ENCODE data around the gene KIAA0319L.

Gene KIAA0319L

GRCh38 chr1:35557118-35557610 is at the start of gene KIAA0319L:
TSS of gene KIAA0319L (minus strand) at chr1:35557403. CDS start at chr1:35554491, 2,912 bp downstream.
- Mint-ChIP-seq H3K4me3 (peak within 1 kb of the TSS; percentile 99 to 100), H3K27ac (peak within 1 kb of the TSS; percentile 96 to 99), H3K27me3 (no peaks in the 10 kb centered on the region), H3K4me1 (peaks cover 70% of the 10 kb centered on the region), H3K9me3 (no peaks in the 10 kb centered on the region)
- no peak for DNase-seq
- peak; percentile 84 for ATAC-seq

GRCh38 chr1:35605867-35606182 is 48.6 kb upstream of the KIAA0319L start:
- Mint-ChIP-seq H3K27me3 (no peaks in the 10 kb centered on the region), H3K27ac (no peak overlapping the region), H3K4me3 (no peak overlapping the region), H3K9me3 (no peaks in the 10 kb centered on the region), H3K4me1 (peaks cover 10% of the 10 kb centered on the region)
- DNase-seq (no peak), ATAC-seq (no peak)

- ATAC-seq (no peak), DNase-seq (no peak)
- Mint-ChIP-seq H3K9me3 (no peaks in the 10 kb centered on the region), H3K4me1 (peaks cover 10% of the 10 kb centered on the region), H3K4me3 (no peak overlapping the region), H3K27me3 (no peaks in the 10 kb centered on the region), H3K27ac (no peak overlapping the region)
These were observed 48.1 kb upstream of the KIAA0319L start for GRCh38 chr1:35605071-35605866.

GRCh38 chr1:35603941-35604340 is 46.7 kb upstream of the KIAA0319L start:
- peaks cover 10% of the 10 kb centered on the region for H3K4me1 Mint-ChIP-seq
- no peak for DNase-seq
- H3K9me3 Mint-ChIP-seq, result no peaks in the 10 kb centered on the region
- no peaks in the 10 kb centered on the region for H3K27me3 Mint-ChIP-seq
- H3K27ac Mint-ChIP-seq, result peak overlapping the region in 1 of 2 donors; percentile 85
- no peak overlapping the region for H3K4me3 Mint-ChIP-seq
- no peak for ATAC-seq

GRCh38 chr1:35603468-35603867 is 46.3 kb upstream of the KIAA0319L start:
- no peaks in the 10 kb centered on the region for H3K27me3 Mint-ChIP-seq
- H3K4me1 Mint-ChIP-seq, result peaks cover 10% of the 10 kb centered on the region
- peak overlapping the region; percentile 14 to 76 for H3K27ac Mint-ChIP-seq
- no peaks in the 10 kb centered on the region for H3K9me3 Mint-ChIP-seq
- no peak for ATAC-seq
- no peak for DNase-seq
- no peak overlapping the region for H3K4me3 Mint-ChIP-seq

GRCh38 chr1:35600593-35600992 is 43.4 kb upstream of the KIAA0319L start:
- Mint-ChIP-seq H3K27me3 (no peaks in the 10 kb centered on the region), H3K4me1 (no peaks in the 10 kb centered on the region), H3K27ac (no peak overlapping the region), H3K4me3 (no peak overlapping the region), H3K9me3 (no peaks in the 10 kb centered on the region)
- ATAC-seq (no peak), DNase-seq (no peak)

GRCh38 chr1:35599411-35599810 is 42.2 kb upstream of the KIAA0319L start:
- ATAC-seq (no peak), DNase-seq (no peak)
- Mint-ChIP-seq H3K9me3 (no peaks in the 10 kb centered on the region), H3K27ac (no peak overlapping the region), H3K4me3 (no peak overlapping the region), H3K27me3 (no peaks in the 10 kb centered on the region), H3K4me1 (no peaks in the 10 kb centered on the region)

GRCh38 chr1:35598895-35599294 is 41.7 kb upstream of the KIAA0319L start:
- DNase-seq, result no peak
- H3K27ac Mint-ChIP-seq, result no peak overlapping the region
- ATAC-seq, result no peak

GRCh38 chr1:35597870-35598269 is 40.7 kb upstream of the KIAA0319L start:
- DNase-seq (no peak), ATAC-seq (no peak)
- Mint-ChIP-seq H3K27me3 (no peaks in the 10 kb centered on the region), H3K27ac (no peak overlapping the region), H3K9me3 (no peaks in the 10 kb centered on the region), H3K4me3 (no peak overlapping the region), H3K4me1 (no peaks in the 10 kb centered on the region)

More at GRCh38 chr1:35598895-35599294, 41.7 kb upstream of the KIAA0319L start:
- Mint-ChIP-seq H3K4me1 (no peaks in the 10 kb centered on the region), H3K9me3 (no peaks in the 10 kb centered on the region), H3K27me3 (no peaks in the 10 kb centered on the region), H3K4me3 (no peak overlapping the region)

GRCh38 chr1:35595684-35596083 is 38.5 kb upstream of the KIAA0319L start:
- Mint-ChIP-seq H3K27ac (no peak overlapping the region), H3K9me3 (no peaks in the 10 kb centered on the region), H3K4me3 (no peak overlapping the region), H3K27me3 (no peaks in the 10 kb centered on the region), H3K4me1 (no peaks in the 10 kb centered on the region)
- ATAC-seq, result no peak
- no peak for DNase-seq

GRCh38 chr1:35594005-35594760 is 37.0 kb upstream of the KIAA0319L start:
- Mint-ChIP-seq H3K4me1 (no peaks in the 10 kb centered on the region), H3K27me3 (no peaks in the 10 kb centered on the region), H3K4me3 (no peak overlapping the region), H3K9me3 (no peaks in the 10 kb centered on the region), H3K27ac (peak overlapping the region; percentile 36 to 50)
- ATAC-seq (no peak), DNase-seq (no peak)

- peak overlapping the region; percentile 29 to 72 for H3K27ac Mint-ChIP-seq
- H3K27me3 Mint-ChIP-seq, result no peaks in the 10 kb centered on the region
- DNase-seq, result no peak
- no peaks in the 10 kb centered on the region for H3K9me3 Mint-ChIP-seq
- no peaks in the 10 kb centered on the region for H3K4me1 Mint-ChIP-seq
- peak; percentile 47 for ATAC-seq
- H3K4me3 Mint-ChIP-seq, result peak overlapping the region in 1 of 2 donors; percentile 19
These were observed 36.0 kb upstream of the KIAA0319L start for GRCh38 chr1:35592991-35593769.

GRCh38 chr1:35591211-35591610 is 34.0 kb upstream of the KIAA0319L start:
- Mint-ChIP-seq H3K27me3 (no peaks in the 10 kb centered on the region), H3K4me3 (no peak overlapping the region), H3K4me1 (no peaks in the 10 kb centered on the region), H3K9me3 (no peaks in the 10 kb centered on the region), H3K27ac (no peak overlapping the region)
- ATAC-seq (no peak), DNase-seq (peak in 1 of 2 donors; percentile 4)

- DNase-seq, result peak in 1 of 2 donors; percentile 2
- H3K27ac Mint-ChIP-seq, result peak overlapping the region in 1 of 2 donors; percentile 10
- no peak overlapping the region for H3K4me3 Mint-ChIP-seq
- H3K27me3 Mint-ChIP-seq, result no peaks in the 10 kb centered on the region
- no peaks in the 10 kb centered on the region for H3K9me3 Mint-ChIP-seq
- ATAC-seq, result no peak
- H3K4me1 Mint-ChIP-seq, result no peaks in the 10 kb centered on the region
These were observed 33.4 kb upstream of the KIAA0319L start for GRCh38 chr1:35590476-35591040.

All from stimulated activated naive CD8-positive, alpha-beta T cell treated with anti-CD3 and anti-CD28 coated beads, Interleukin-15, amount 100 ng/mL, for 72 hours (primary cell).